AG04450 (cell line): Measurements from ENCODE around the gene PRR36. TPM values are rescaled to one million over a fixed set of nuclear protein-coding genes. Genes with fewer than 3 reads are reported as not detected.

Source experiments
- CTCF ChIA-PET: fragments of 300-600, 350-600 bp; formaldehyde crosslinking; extraction: SDS; loops from one replicate; lab custom pipeline; 2022; ENCODE audit warnings: antibody characterized with exemption, inconsistent platforms; lab: Charles Lee
- POLR2A ChIA-PET: fragments of 350-600 bp; formaldehyde crosslinking; extraction: SDS; loops from one replicate; lab custom pipeline; 2021; ENCODE audit warnings: antibody characterized with exemption, inconsistent platforms; lab: Yijun Ruan, JAX
- DNase-seq: peaks from one replicate; pipeline ENCODE4 v3.0.0-alpha.2; 2011; ENCODE audit warnings: low read depth, low spot score
- H3K27ac ChIP-seq: one replicate; pipeline ENCODE4 v1.5.1; 2012; ENCODE audit warnings: low read depth, low read length, control low read depth
- H3K27me3 ChIP-seq: one replicate; pipeline ENCODE4 v1.6.0; 2012; ENCODE audit warnings: low read length; ENCODE audit not compliant: control insufficient read depth, insufficient read depth
- H3K4me3 ChIP-seq: 2 replicates; pipeline ENCODE4 v1.5.1; 2011; ENCODE audit warnings: mild to moderate bottlenecking, low read depth, low read length, control low read depth
- H3K9me3 ChIP-seq: 2 replicates; pipeline ENCODE4 v1.5.1; 2012; ENCODE audit warnings: low read length; ENCODE audit not compliant: control insufficient read depth, insufficient read depth
- polyA plus RNA-seq: library from polyadenylated mRNA; depleted of rRNA; stranded (reverse); fragments of >200 nt; gene quantifications from 2 replicates; pipeline ENCODE4 v1.2.3, GENCODE V29; 2011
- TF ChIP-seq, protein P1 (sequence below): IDR thresholded peaks from 2 replicates; pipeline ENCODE4 v1.5.1; 2011; ENCODE audit warnings: low read depth, low read length, control low read depth, inconsistent platforms

The PRR36 gene
- polyA plus RNA-seq, 1 experiment = not detected

DNA sequence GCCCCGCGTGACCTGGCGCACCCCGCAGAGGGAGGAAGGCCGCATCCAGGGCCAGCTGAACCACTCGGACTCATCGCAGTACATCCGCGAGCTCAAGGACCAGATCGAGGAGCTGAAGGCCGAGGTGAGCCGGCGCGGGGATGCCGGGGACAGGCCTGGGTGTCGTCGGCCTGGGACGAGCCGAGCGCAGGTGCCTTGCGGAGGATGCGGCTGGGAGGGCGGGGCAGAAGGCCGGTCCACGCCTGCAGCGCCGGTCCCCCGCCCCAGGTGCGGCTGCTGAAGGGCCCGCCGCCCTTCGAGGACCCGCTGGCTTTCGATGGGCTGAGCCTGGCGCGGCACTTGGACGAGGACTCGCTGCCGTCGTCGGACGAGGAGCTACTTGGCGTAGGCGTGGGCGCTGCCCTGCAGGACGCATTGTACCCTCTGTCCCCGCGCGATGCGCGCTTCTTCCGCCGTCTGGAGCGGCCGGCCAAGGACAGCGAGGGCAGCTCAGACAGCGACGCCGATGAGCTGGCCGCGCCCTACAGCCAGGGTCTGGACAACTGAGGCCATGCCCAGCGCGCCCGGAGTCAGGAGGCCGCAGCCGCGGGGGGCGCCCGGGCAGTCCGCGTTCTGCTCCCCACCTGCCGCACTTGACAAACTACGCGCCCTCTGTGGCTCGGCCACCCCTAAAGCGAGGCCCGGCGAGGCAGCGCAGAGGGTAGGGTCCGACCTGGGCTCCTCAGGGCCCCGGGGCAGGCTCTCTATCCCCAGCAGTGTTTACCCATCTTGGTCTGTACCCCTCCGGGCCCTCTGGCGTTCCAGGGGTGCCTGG lies 10.8 kb downstream of the PRR36 start:
- POLR2A ChIA-PET = interaction anchor here (0.6 kb wide), 1 partner anchor 639 kb away, joined by 3 read pairs; the partner anchor contains the start of gene PRAM1

GRCh38 chr19:7862413-7862951 lies 11.7 kb downstream of the PRR36 start:
- no peak overlapping the region for H3K4me3 ChIP-seq
- H3K27me3 ChIP-seq = peaks cover 8% of the 10 kb centered on the region
- ChIA-PET POLR2A (no interaction called here), CTCF (interaction anchor here (0.5 to 2.2 kb wide), 3 partner anchors 9 to 760 kb away, joined by 3 to 11 read pairs (median 7); no protein-coding TSS in a partner anchor)
- DNase-seq = no peak
- no peak overlapping the region for H3K27ac ChIP-seq
- no peaks in the 10 kb centered on the region; the same call in 1 of the 2 replicates for H3K9me3 ChIP-seq
- TF ChIP-seq, protein P1, sequence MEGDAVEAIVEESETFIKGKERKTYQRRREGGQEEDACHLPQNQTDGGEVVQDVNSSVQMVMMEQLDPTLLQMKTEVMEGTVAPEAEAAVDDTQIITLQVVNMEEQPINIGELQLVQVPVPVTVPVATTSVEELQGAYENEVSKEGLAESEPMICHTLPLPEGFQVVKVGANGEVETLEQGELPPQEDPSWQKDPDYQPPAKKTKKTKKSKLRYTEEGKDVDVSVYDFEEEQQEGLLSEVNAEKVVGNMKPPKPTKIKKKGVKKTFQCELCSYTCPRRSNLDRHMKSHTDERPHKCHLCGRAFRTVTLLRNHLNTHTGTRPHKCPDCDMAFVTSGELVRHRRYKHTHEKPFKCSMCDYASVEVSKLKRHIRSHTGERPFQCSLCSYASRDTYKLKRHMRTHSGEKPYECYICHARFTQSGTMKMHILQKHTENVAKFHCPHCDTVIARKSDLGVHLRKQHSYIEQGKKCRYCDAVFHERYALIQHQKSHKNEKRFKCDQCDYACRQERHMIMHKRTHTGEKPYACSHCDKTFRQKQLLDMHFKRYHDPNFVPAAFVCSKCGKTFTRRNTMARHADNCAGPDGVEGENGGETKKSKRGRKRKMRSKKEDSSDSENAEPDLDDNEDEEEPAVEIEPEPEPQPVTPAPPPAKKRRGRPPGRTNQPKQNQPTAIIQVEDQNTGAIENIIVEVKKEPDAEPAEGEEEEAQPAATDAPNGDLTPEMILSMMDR = no peak

More for the DNA sequence above, 10.8 kb downstream of the PRR36 start:
- Histone ChIP-seq H3K9me3 (no peaks in the 10 kb centered on the region; the same call in 1 of the 2 replicates), H3K27ac (no peak overlapping the region), H3K27me3 (peaks cover 8% of the 10 kb centered on the region), H3K4me3 (no peak overlapping the region)
- no peak for DNase-seq
- CTCF ChIA-PET = interaction anchor here (0.7 kb wide), 1 partner anchor 11 kb away, joined by 3 read pairs; no protein-coding TSS in a partner anchor
- TF ChIP-seq, protein P1 = no peak

GRCh38 chr19:7861619-7862412 lies 12.4 kb downstream of the PRR36 start:
- TF ChIP-seq, protein P1 = no peak
- no peak for DNase-seq
- H3K4me3 ChIP-seq = no peak overlapping the region
- H3K27me3 ChIP-seq = peaks cover 5% of the 10 kb centered on the region
- H3K9me3 ChIP-seq = no peaks in the 10 kb centered on the region; the same call in 1 of the 2 replicates
- ChIA-PET CTCF (interaction anchor here (2.0 to 2.2 kb wide), 2 partner anchors 9 to 83 kb away, joined by 7 to 11 read pairs; no protein-coding TSS in a partner anchor), POLR2A (no interaction called here)
- H3K27ac ChIP-seq = no peak overlapping the region

GRCh38 chr19:7860714-7861618 lies 13.2 kb downstream of the PRR36 start:
- H3K27me3 ChIP-seq = peaks cover 5% of the 10 kb centered on the region
- H3K9me3 ChIP-seq = no peaks in the 10 kb centered on the region; the same call in 1 of the 2 replicates
- ChIA-PET POLR2A (interaction anchor here (1.0 kb wide), 1 partner anchor 43 kb away, joined by 4 read pairs; no protein-coding TSS in a partner anchor), CTCF (interaction anchor here (2.0 to 2.2 kb wide), 2 partner anchors 8 to 84 kb away, joined by 7 to 11 read pairs; no protein-coding TSS in a partner anchor)
- DNase-seq = no peak
- H3K27ac ChIP-seq = no peak overlapping the region
- TF ChIP-seq, protein P1 = no peak
- H3K4me3 ChIP-seq = no peak overlapping the region
